Upper lobe of left lung (tissue), 4 donors: Measurements from ENCODE around the gene SPDYE2.
"Not testable (repeated sequence)": the region's sequence is repeated elsewhere in the genome, so short reads cannot be mapped to it uniquely, and the experiment has no call there.

Source experiments
- EP300 ChIP-seq, 4 donors: sonication (generic); formaldehyde crosslinking; IDR thresholded peaks; one replicate each; pipeline ENCODE4 v1.5.1; 2017; ENCODE audit warnings: antibody characterized with exemption in 4 of 4, control low read depth in 2 of 4
- POLR2A ChIP-seq, 4 donors: fragments of 450-650 bp; IDR thresholded peaks; one replicate each; pipeline ENCODE4 v1.5.1; 2016 to 2017; ENCODE audit warnings: antibody characterized with exemption in 4 of 4, mild to moderate bottlenecking in 2 of 4
- TF ChIP-seq, protein P1 (sequence below), 6 experiments: fragments of 450-650 bp in 4 of 6; fragments of 200-600 bp in 2 of 6; sonication (generic) in 2 of 6; IDR thresholded peaks; one replicate each; pipeline ENCODE4 v1.5.1; 2016 to 2019; ENCODE audit warnings: antibody characterized with exemption in 6 of 6

- TF ChIP-seq, protein P1, sequence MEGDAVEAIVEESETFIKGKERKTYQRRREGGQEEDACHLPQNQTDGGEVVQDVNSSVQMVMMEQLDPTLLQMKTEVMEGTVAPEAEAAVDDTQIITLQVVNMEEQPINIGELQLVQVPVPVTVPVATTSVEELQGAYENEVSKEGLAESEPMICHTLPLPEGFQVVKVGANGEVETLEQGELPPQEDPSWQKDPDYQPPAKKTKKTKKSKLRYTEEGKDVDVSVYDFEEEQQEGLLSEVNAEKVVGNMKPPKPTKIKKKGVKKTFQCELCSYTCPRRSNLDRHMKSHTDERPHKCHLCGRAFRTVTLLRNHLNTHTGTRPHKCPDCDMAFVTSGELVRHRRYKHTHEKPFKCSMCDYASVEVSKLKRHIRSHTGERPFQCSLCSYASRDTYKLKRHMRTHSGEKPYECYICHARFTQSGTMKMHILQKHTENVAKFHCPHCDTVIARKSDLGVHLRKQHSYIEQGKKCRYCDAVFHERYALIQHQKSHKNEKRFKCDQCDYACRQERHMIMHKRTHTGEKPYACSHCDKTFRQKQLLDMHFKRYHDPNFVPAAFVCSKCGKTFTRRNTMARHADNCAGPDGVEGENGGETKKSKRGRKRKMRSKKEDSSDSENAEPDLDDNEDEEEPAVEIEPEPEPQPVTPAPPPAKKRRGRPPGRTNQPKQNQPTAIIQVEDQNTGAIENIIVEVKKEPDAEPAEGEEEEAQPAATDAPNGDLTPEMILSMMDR (IDR thresholded peaks at IDR 0.05) = not testable (repeated sequence)
- not testable (repeated sequence) for TF ChIP-seq POLR2A, EP300 (IDR thresholded peaks at IDR 0.05)
Observed at GRCh38 chr7:102510575-102510974, 40.5 kb upstream of the SPDYE2 start.
